ENCODE measurements around the gene TOX2. TPM values are rescaled to one million over a fixed set of nuclear protein-coding genes. Genes with fewer than 3 reads are reported as not detected.
A peak's percentile ranks its signal among the peaks of the same experiment; 100 is the strongest.

Gene TOX2
- total RNA-seq, 1 donor from 2014 or later: 4.7 TPM

DNA sequence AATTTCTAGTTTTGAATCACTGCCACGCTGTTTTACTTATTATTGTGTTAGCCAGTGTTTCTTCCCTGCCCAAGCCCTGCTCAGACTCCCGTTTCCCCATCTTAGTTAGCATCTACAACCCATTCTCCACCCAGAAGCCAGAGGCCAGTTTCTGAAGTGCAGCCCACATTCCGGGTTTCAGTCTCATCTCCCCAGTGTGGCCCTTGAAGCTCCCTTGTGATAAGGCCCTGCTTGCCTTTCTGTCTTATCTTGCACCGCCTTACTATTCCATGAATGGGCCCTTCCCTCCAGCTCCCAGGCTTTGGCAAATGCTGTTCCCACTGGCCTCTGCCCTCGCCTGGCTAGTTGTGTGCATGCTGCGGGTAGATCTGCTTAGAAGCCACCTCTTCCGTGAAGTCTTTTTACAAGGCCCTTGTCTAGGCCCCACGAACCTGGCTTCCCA lies 41.1 kb downstream of the TOX2 start:
- Mint-ChIP-seq H3K9me3 (no peaks in the 10 kb centered on the region), H3K4me1 (ENCODE audit: unreplicated experiment) (peaks cover 16% of the 10 kb centered on the region), H3K36me3 (no peaks in the 10 kb centered on the region), H3K4me3 (no peak overlapping the region), H3K27me3 (peaks cover 22% of the 10 kb centered on the region), H3K27ac (peak overlapping the region; percentile 13)
- TF ChIP-seq CTCF (conservative IDR thresholded peaks at IDR 0.05): no peak
- DNase-seq (ENCODE audit: extremely low spot score, unreplicated experiment): no peak

GRCh38 chr20:43957392-43957791 lies 42.7 kb downstream of the TOX2 start:
- no peak overlapping the region for H3K4me3 Mint-ChIP-seq
- peaks cover 16% of the 10 kb centered on the region for H3K4me1 Mint-ChIP-seq (ENCODE audit: unreplicated experiment)
- DNase-seq (ENCODE audit: extremely low spot score, unreplicated experiment): no peak
- H3K36me3 Mint-ChIP-seq: no peaks in the 10 kb centered on the region
- peaks cover 24% of the 10 kb centered on the region for H3K27me3 Mint-ChIP-seq
- no peak overlapping the region for H3K27ac Mint-ChIP-seq
- no peak for TF ChIP-seq CTCF (conservative IDR thresholded peaks at IDR 0.05)
- H3K9me3 Mint-ChIP-seq: no peaks in the 10 kb centered on the region

- H3K27ac Mint-ChIP-seq: no peak overlapping the region
Measured at GRCh38 chr20:43958626-43959025, 44.0 kb downstream of the TOX2 start.

GRCh38 chr20:43959079-43959919 lies 44.6 kb downstream of the TOX2 start:
- Mint-ChIP-seq H3K27ac (no peak overlapping the region), H3K27me3 (peaks cover 16% of the 10 kb centered on the region)
- TF ChIP-seq CTCF (conservative IDR thresholded peaks at IDR 0.05): no peak

More at GRCh38 chr20:43958626-43959025, 44.0 kb downstream of the TOX2 start:
- no peak for DNase-seq (ENCODE audit: extremely low spot score, unreplicated experiment)
- Mint-ChIP-seq H3K4me1 (ENCODE audit: unreplicated experiment) (peaks cover 16% of the 10 kb centered on the region), H3K27me3 (peaks cover 16% of the 10 kb centered on the region), H3K36me3 (no peaks in the 10 kb centered on the region), H3K9me3 (no peaks in the 10 kb centered on the region), H3K4me3 (no peak overlapping the region)
- no peak for TF ChIP-seq CTCF (conservative IDR thresholded peaks at IDR 0.05)

DNA sequence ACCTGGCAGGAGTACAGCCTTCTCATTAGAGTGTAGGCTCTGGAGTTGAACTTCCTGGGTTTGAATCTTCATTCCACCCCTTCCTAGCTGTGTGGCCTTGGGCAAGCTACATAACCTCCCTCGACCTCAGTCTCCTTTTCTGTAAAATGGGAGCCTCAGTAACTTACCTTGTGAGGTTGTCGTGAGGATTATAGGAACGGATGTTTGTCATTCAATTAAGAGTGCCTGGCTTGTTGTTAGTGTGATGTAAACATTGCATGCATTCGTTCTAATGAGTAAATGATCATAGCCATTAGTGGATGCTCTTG lies 45.2 kb downstream of the TOX2 start:
- no peak overlapping the region for H3K27ac Mint-ChIP-seq
- no peak for TF ChIP-seq CTCF (conservative IDR thresholded peaks at IDR 0.05)
- DNase-seq (ENCODE audit: extremely low spot score, unreplicated experiment): no peak
- H3K27me3 Mint-ChIP-seq: peaks cover 16% of the 10 kb centered on the region
- H3K9me3 Mint-ChIP-seq: no peaks in the 10 kb centered on the region
- no peak overlapping the region for H3K4me3 Mint-ChIP-seq
- peaks cover 14% of the 10 kb centered on the region for H3K4me1 Mint-ChIP-seq (ENCODE audit: unreplicated experiment)
- H3K36me3 Mint-ChIP-seq: no peaks in the 10 kb centered on the region

More at GRCh38 chr20:43959079-43959919, 44.6 kb downstream of the TOX2 start:
- Mint-ChIP-seq H3K36me3 (no peaks in the 10 kb centered on the region), H3K4me1 (ENCODE audit: unreplicated experiment) (peaks cover 16% of the 10 kb centered on the region), H3K4me3 (no peak overlapping the region), H3K9me3 (no peaks in the 10 kb centered on the region)
- no peak for DNase-seq (ENCODE audit: extremely low spot score, unreplicated experiment)
